Putamen (tissue), 1 donor: Measurements from ENCODE around the gene PLAAT4.
"Not testable (repeated sequence)": the region's sequence is repeated elsewhere in the genome, so short reads cannot be mapped to it uniquely, and the experiment has no call there.

Experiments used
- DNase-seq: peaks from one replicate; pipeline ENCODE4 v3.0.0-alpha.2; 2016; ENCODE audit warnings: low spot score

The PLAAT4 gene

GRCh38 chr11:63543711-63544110 is 7.1 kb downstream of the PLAAT4 start:
- no peak for DNase-seq

GRCh38 chr11:63547061-63547460 is 10.5 kb downstream of the PLAAT4 start:
- no peak for DNase-seq

GRCh38 chr11:63548178-63548577 is 11.6 kb downstream of the PLAAT4 start:
- no peak for DNase-seq

- no peak for DNase-seq
These were observed 12.8 kb downstream of the PLAAT4 start for GRCh38 chr11:63549411-63549810.

GRCh38 chr11:63550156-63550700 is 13.6 kb downstream of the PLAAT4 start:
- DNase-seq = not testable (repeated sequence)

GRCh38 chr11:63551091-63551888 is 14.7 kb downstream of the PLAAT4 start:
- no peak for DNase-seq

GRCh38 chr11:63551889-63552266 is 15.3 kb downstream of the PLAAT4 start:
- DNase-seq = no peak

GRCh38 chr11:63552921-63553320 is 16.3 kb downstream of the PLAAT4 start:
- no peak for DNase-seq

GRCh38 chr11:63553759-63554158 is 17.2 kb downstream of the PLAAT4 start:
- no peak for DNase-seq

- no peak for DNase-seq
These were observed 18.2 kb downstream of the PLAAT4 start for GRCh38 chr11:63554877-63555223.

- no peak for DNase-seq
These were observed 19.9 kb downstream of the PLAAT4 start for GRCh38 chr11:63556404-63557013.

GRCh38 chr11:63557570-63557969 is 21.0 kb downstream of the PLAAT4 start:
- DNase-seq = no peak

GRCh38 chr11:63558459-63559157 is 22.0 kb downstream of the PLAAT4 start:
- no peak for DNase-seq

GRCh38 chr11:63560506-63561180 is 24.0 kb downstream of the PLAAT4 start:
- DNase-seq = no peak

GRCh38 chr11:63563201-63564055 is 26.8 kb downstream of the PLAAT4 start, which contains the start of gene PLAAT2:
Gene PLAAT2, minus strand, starts transcription at chr11:63563379. Its CDS starts 55 bp downstream, at chr11:63563324.
- no peak for DNase-seq

GRCh38 chr11:63564056-63564774 is 27.6 kb downstream of the PLAAT4 start:
- DNase-seq = peak; percentile 42

- no peak for DNase-seq
These were observed 28.3 kb downstream of the PLAAT4 start for GRCh38 chr11:63564784-63565350.

GRCh38 chr11:63567044-63567840 is 30.6 kb downstream of the PLAAT4 start:
- DNase-seq = no peak

- DNase-seq = no peak
These were observed 33.0 kb downstream of the PLAAT4 start for GRCh38 chr11:63569570-63569969.
